G401 (cell line): ENCODE results near the gene VAPB. TPM values are rescaled to one million over a fixed set of nuclear protein-coding genes. Genes with fewer than 3 reads are reported as not detected.

Experiments used
- DNase-seq: peaks from one replicate; pipeline ENCODE4 v3.0.0-alpha.2; 2015; ENCODE audit warnings: low spot score
- in situ Hi-C: cut with HindIII; loops from 2 replicates; pipeline ENCODE4 v1.10.0; 2016; ENCODE audit warnings: low sequenced_read_pairs, mixed read lengths
- total RNA-seq: library from RNA; depleted of rRNA; stranded (reverse); fragments of >200 nt; shearing (Covaris generic); gene quantifications from 2 replicates; pipeline ENCODE4 v1.2.3, GENCODE V29; 2014

Gene VAPB
- total RNA-seq, 1 experiment from 2014 or later = 44.5 TPM

DNA sequence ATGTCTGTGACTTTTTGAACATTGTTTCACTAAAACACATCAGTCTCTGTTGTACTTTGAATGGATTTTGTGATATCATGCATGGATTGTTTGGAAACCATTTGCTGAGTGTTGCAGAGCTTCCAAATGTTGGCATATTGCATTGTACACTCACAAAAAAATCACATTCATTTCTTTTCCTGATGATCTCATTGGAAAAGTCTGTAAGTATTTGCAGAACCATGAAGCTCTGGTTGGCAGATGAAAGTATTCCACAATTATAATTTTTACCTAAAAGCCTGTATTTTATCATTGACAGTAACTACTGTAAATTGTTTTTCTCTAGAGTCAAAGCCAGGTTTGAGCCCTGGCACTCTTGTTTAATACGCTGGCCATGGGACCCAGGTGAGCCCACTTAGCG lies 42.1 kb downstream of the VAPB start:
- DNase-seq = no peak

DNA sequence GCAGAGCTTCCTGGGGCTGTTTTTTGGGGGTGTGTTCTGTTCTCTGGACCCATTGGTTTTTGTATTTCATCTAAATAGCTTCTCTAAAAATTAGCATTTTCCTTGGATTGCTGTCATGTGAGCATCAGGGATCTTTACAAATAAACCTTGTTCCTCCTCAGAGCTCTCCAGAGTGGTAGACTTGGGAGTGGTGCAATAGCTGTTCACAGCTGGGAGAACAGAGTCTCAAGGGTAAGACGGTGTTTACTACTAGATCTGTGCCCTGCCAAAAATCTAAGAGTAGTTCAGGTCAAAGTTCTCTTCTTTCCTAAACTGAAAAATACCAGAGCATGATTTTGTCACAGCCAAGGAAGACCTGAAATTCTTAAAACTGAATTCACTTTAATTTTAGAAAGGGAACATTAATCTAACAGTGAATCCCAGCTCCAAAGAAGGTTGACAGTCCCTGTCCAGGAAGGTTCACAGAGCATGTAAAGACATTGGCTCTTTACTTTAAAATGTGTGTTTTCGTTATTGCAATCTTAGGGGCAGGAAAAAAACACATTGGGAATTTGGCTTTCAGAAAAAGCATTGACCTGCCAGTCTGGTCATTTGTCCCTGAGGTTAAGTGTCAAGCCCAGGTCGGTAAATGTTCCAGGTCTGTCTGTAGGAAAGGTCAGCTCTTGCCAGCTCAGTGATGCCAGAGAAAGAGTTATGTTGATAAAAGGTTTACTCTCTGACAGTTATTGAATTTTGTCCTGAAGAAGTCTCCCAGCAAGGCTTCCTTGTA lies 43.3 kb downstream of the VAPB start:
- no peak for DNase-seq
- in situ Hi-C loops = loop anchor here (25.0 kb wide), 1 partner anchor 195 kb away; the partner anchor contains the start of gene ANKRD60

More for the DNA sequence above, 42.1 kb downstream of the VAPB start:
- in situ Hi-C loops = loop anchor here (25.0 kb wide), 1 partner anchor 194 kb away; the partner anchor contains the start of gene ANKRD60

GRCh38 chr20:58433029-58433647 lies 44.1 kb downstream of the VAPB start:
- in situ Hi-C loops = loop anchor here (25.0 kb wide), 1 partner anchor 196 kb away; the partner anchor contains the start of gene ANKRD60
- no peak for DNase-seq

GRCh38 chr20:58433759-58434158 lies 44.7 kb downstream of the VAPB start:
- in situ Hi-C loops = loop anchor here (25.0 kb wide), 1 partner anchor 196 kb away; the partner anchor contains the start of gene ANKRD60
- DNase-seq = no peak

DNA sequence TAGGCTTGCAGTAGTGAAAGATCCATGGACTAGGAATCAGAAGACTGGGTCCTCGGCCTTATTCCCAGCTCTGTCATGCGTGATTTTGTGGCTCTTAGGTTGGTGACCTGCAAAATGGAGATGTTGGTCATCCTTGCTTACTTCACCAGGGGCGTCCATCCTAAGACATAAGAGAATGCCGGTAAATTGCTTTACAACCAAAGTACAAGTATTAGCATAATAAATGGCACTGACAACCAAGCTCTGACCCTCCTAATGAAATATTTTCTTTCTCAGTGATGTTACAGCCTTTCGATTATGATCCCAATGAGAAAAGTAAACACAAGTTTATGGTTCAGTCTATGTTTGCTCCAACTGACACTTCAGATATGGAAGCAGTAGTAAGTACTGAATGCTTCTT lies 45.3 kb downstream of the VAPB start:
- in situ Hi-C loops = loop anchor here (25.0 kb wide), 1 partner anchor 197 kb away; the partner anchor contains the start of gene ANKRD60

DNA sequence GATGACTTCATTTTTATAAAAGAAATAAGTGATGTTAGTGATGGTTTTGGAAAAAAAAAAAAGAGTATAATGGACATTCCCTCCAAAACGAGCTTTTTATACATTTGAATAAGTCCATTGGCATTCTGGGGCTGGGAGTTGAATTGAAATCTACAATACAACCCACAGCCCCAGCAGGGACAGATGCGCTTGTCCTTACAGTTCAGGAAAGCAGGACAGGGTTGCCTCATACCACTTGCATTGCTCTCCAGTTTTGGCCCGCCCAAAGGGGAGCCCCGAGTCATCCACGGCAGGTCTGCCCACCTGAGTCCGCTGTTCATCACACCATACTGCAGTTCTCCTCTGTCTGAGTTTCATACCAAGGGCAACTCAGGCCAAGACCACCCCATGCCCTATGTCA lies 46.2 kb downstream of the VAPB start:
- DNase-seq = no peak
- in situ Hi-C loops = loop anchor here (25.0 kb wide), 1 partner anchor 198 kb away; the partner anchor contains the start of gene ANKRD60

More for the DNA sequence above, 45.3 kb downstream of the VAPB start:
- DNase-seq = no peak

GRCh38 chr20:58436868-58437645 lies 48.0 kb downstream of the VAPB start:
- in situ Hi-C loops = loop anchor here (25.0 kb wide), 1 partner anchor 200 kb away; the partner anchor contains the start of gene ANKRD60
- no peak for DNase-seq

GRCh38 chr20:58438970-58439808 lies 50.2 kb downstream of the VAPB start:
- DNase-seq = no peak
- in situ Hi-C loops = loop anchor here (25.0 kb wide), 1 partner anchor 202 kb away; the partner anchor contains the start of gene ANKRD60

- in situ Hi-C loops = loop anchor here (25.0 kb wide), 1 partner anchor 203 kb away; the partner anchor contains the start of gene ANKRD60
- DNase-seq = no peak
Observed at GRCh38 chr20:58440021-58440767, 51.2 kb downstream of the VAPB start.

- in situ Hi-C loops = loop anchor here (25.0 kb wide), 1 partner anchor 204 kb away; the partner anchor contains the start of gene ANKRD60
- no peak for DNase-seq
Observed at GRCh38 chr20:58441723-58442122, 52.7 kb downstream of the VAPB start.

DNA sequence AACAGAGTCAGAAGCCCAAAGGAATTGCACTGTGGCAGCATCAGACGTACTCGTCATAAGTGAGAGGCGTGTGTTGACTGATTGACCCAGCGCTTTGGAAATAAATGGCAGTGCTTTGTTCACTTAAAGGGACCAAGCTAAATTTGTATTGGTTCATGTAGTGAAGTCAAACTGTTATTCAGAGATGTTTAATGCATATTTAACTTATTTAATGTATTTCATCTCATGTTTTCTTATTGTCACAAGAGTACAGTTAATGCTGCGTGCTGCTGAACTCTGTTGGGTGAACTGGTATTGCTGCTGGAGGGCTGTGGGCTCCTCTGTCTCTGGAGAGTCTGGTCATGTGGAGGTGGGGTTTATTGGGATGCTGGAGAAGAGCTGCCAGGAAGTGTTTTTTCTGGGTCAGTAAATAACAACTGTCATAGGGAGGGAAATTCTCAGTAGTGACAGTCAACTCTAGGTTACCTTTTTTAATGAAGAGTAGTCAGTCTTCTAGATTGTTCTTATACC lies 55.8 kb downstream of the VAPB start:
- in situ Hi-C loops = loop anchor here (25.0 kb wide), 1 partner anchor 208 kb away; the partner anchor contains the start of gene ANKRD60

GRCh38 chr20:58446264-58446959 lies 57.4 kb downstream of the VAPB start:
- DNase-seq = peak; percentile 53
- in situ Hi-C loops = loop anchor here (25.0 kb wide), 1 partner anchor 209 kb away; the partner anchor contains the start of gene ANKRD60

More for the DNA sequence above, 55.8 kb downstream of the VAPB start:
- DNase-seq = no peak

- DNase-seq = peak; percentile 42
- in situ Hi-C loops = loop anchor here (25.0 kb wide), 1 partner anchor 210 kb away; the partner anchor contains the start of gene ANKRD60
Observed at GRCh38 chr20:58446960-58447265, 57.9 kb downstream of the VAPB start.

GRCh38 chr20:58447511-58448391 lies 58.7 kb downstream of the VAPB start:
- in situ Hi-C loops = loop anchor here (25.0 kb wide), 1 partner anchor 210 kb away; the partner anchor contains the start of gene ANKRD60

GRCh38 chr20:58448958-58449357 lies 59.9 kb downstream of the VAPB start:
- in situ Hi-C loops = loop anchor here (25.0 kb wide), 1 partner anchor 212 kb away; the partner anchor contains the start of gene ANKRD60
- DNase-seq = no peak

More at GRCh38 chr20:58447511-58448391, 58.7 kb downstream of the VAPB start:
- peak; percentile 29 for DNase-seq
